ENCODE measurements around the gene RNLS.
"Not testable (repeated sequence)": the region's sequence is repeated elsewhere in the genome, so short reads cannot be mapped to it uniquely, and the experiment has no call there.

RNLS gene

DNA sequence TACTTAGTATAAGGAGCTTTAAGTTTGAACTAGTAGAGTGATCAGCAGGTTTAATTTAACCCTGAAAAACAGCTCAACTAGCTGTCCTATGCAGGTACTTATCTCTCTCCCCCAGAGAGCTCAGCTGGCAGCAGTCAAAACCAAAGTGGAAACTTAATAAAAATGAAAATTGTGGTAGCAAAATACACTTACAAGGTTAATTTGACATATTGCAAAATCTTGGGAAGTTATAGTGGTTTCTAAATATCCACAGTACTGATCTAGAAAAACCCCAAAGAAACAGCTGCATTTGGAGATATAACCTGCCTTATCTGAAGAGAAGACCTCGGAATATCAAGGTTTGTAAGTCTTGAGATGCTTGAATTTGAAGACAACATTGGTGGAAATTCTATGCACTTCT, 269.2 kb downstream of the RNLS start:
- H3K4me3 ChIP-seq (ENCODE audit: low read length), result no peak overlapping the region
- no peak for DNase-seq (ENCODE audit: low read depth)
- TF ChIP-seq, protein P1, sequence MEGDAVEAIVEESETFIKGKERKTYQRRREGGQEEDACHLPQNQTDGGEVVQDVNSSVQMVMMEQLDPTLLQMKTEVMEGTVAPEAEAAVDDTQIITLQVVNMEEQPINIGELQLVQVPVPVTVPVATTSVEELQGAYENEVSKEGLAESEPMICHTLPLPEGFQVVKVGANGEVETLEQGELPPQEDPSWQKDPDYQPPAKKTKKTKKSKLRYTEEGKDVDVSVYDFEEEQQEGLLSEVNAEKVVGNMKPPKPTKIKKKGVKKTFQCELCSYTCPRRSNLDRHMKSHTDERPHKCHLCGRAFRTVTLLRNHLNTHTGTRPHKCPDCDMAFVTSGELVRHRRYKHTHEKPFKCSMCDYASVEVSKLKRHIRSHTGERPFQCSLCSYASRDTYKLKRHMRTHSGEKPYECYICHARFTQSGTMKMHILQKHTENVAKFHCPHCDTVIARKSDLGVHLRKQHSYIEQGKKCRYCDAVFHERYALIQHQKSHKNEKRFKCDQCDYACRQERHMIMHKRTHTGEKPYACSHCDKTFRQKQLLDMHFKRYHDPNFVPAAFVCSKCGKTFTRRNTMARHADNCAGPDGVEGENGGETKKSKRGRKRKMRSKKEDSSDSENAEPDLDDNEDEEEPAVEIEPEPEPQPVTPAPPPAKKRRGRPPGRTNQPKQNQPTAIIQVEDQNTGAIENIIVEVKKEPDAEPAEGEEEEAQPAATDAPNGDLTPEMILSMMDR (conservative IDR thresholded peaks at IDR 0.05; ENCODE audit: low read length), result no peak

DNA sequence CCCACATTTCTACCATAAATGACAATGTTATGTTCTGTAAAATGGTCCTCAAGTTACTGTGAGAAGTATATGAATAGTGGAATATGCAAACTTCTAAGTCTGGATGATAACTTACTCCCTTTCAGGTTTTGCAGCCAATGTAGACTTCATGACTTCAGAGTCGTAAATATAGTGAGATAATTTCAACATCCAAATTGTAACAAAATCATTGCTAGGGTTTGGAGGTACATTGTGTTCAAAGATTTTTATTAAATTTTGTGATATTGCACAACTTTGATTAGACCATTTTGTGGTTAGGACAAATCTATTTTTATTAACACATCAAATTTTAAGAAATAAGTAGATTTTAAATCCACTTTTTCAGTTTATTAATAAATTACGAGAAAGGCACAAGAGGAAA, 270.3 kb downstream of the RNLS start:
- TF ChIP-seq, protein P1 (conservative IDR thresholded peaks at IDR 0.05; ENCODE audit: low read length), result no peak
- no peak for DNase-seq (ENCODE audit: low read depth)
- no peak overlapping the region for H3K4me3 ChIP-seq (ENCODE audit: low read length)

DNA sequence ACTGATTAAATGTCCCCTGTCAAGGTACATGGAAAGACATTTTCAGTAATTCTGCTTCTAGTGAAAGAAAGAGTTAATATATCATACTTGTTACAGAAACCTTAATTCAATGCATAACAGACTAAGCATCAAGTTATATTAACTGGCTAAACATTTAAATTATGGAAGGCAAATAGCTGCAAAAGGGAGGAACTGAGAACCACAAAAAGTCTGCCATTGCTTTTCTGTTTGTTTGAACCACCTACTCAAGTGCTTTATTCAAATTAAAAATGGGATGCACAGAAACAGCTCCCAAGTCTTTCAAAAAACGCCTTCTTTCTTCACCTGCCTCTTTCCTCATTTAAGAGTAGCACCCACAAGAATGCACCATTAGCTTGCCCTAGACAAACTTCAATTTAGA, 271.9 kb downstream of the RNLS start:
- no peak for DNase-seq (ENCODE audit: low read depth)
- TF ChIP-seq, protein P1 (conservative IDR thresholded peaks at IDR 0.05; ENCODE audit: low read length), result no peak
- H3K4me3 ChIP-seq (ENCODE audit: low read length), result no peak overlapping the region

DNA sequence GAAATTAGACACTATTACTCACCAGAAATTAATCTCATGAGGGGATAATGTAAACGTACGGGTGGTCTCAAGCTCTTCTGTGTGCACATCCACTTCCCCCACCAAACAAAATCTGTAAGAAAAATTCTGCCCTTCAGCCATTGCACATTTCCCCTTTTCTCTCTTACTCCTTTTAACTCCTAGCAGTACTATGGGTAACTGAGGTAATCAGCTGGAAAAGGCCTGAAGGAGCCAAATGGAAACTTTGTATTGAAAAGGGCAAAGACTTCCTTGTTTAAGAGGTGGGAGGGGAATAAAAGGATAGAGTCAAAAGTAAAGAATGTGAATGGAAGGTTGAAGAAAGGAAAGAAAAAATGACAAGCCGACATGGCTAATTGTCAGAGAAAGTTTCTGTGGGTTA, 273.8 kb downstream of the RNLS start:
- no peak overlapping the region for H3K4me3 ChIP-seq (ENCODE audit: low read length)
- TF ChIP-seq, protein P1 (conservative IDR thresholded peaks at IDR 0.05; ENCODE audit: low read length), result no peak
- DNase-seq (ENCODE audit: low read depth), result no peak

DNA sequence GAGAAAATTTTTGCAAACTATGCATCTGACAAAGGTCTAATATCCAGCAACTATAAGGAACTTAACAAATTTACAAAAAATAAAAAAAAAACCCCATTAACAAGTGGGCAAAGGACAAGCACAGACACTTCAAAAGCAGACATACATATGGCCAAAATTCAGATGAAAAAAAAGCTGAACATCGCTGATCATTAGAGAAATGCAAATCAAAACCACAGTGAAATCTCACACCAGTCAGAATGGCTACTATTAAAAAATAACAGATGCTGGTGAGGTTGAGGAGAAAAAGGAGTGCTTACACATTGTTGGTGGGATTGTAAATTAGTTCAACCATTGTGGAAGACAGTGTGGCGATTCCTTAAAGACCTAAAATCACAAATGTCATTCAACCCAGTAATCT, 274.8 kb downstream of the RNLS start:
- H3K4me3 ChIP-seq (ENCODE audit: low read length); DNase-seq (ENCODE audit: low read depth): not testable (repeated sequence)

DNA sequence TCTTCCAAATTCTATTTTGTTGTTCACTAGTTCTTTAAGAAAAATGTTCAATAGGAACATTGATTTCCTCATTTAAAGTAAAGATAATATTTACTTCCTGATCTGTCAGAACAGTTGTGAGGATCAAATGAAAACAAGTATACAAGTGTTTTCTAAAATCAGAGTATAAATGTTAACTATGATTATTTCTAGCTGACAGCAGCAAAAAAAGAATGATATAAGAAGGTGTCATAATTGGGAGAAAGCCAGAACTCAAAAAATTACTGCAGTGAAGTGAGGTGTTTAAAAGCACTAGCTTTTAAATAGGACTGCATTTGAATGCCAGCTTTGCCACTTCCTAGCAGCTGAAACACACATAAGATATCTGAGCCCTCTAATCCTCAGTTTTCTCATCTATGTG, 283.3 kb downstream of the RNLS start:
- TF ChIP-seq, protein P1 (conservative IDR thresholded peaks at IDR 0.05; ENCODE audit: low read length), result no peak
- no peak for DNase-seq (ENCODE audit: low read depth)
- H3K4me3 ChIP-seq (ENCODE audit: low read length), result no peak overlapping the region

DNA sequence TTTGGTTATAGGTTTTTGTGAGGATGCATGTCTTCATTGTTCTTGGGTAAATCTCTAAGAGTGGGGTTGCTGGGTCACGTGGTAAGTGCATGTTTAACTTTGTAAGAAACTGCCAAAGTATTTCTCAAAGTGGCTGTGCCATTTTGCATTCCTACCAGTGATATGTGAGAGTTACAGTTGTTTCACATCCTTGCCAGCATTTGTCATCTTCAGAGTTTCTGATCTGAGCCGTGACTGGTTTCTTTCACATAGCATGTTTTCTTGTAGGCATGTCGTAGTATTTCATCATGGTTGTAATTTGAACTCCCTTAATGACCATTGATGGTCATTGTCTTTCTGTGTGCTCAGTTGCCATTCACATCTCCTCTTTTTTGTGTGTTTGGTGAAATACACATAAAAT, 286.0 kb downstream of the RNLS start:
- TF ChIP-seq, protein P1 (conservative IDR thresholded peaks at IDR 0.05; ENCODE audit: low read length), result no peak
- no peak for DNase-seq (ENCODE audit: low read depth)

DNA sequence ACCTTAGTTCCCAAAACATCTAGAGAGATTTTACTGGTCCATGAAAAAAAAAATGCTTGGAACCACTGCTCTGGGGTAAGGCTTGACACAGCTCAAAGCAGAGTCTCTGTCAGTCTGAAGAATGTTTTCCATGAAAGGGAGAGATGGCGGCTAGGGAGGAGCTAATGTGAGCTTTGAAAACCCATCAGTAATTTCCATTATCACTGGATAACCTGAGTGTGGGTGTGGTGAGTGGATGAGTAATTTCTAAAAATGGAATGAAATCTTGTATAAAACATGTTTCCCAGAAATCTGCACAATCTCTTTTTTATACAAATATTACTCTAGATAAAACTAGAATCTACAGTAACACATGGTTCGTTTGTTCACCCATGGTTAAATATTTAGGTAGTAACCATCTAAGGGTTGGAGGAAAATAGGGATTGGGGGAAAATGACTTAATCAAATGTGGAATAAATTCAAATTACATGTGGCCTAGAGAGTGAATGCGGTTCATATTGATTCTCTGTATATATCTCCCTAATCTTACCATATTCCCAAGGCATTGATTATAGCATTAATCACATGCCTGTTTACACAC, 289.4 kb downstream of the RNLS start:
- TF ChIP-seq, protein P1 (conservative IDR thresholded peaks at IDR 0.05; ENCODE audit: low read length), result no peak
- no peak overlapping the region for H3K4me3 ChIP-seq (ENCODE audit: low read length)
- DNase-seq (ENCODE audit: low read depth), result no peak

More for the DNA sequence above, 286.0 kb downstream of the RNLS start:
- no peak overlapping the region for H3K4me3 ChIP-seq (ENCODE audit: low read length)
